Islet of Langerhans (tissue), 1 donor: ENCODE data around the gene TCF4.
A peak's percentile ranks its signal among the peaks of the same experiment; 100 is the strongest.
"Not testable (repeated sequence)": the region's sequence is repeated elsewhere in the genome, so short reads cannot be mapped to it uniquely, and the experiment has no call there.

Experiments
- FAIRE-seq: peaks from one replicate; lab custom pipeline; 2011; peaks lifted over from hg19 to GRCh38; lab: Jason Lieb, UNC

TCF4 gene

GRCh38 chr18:55473058-55473457 lies 114.9 kb downstream of the TCF4 start:
- peak; percentile 38 for FAIRE-seq

GRCh38 chr18:55470826-55471225 lies 117.2 kb downstream of the TCF4 start:
- FAIRE-seq: peak; percentile 5

GRCh38 chr18:55469134-55469533 lies 118.9 kb downstream of the TCF4 start:
- FAIRE-seq: not testable (repeated sequence)

- no peak for FAIRE-seq
Measured at GRCh38 chr18:55466789-55467188, 121.2 kb downstream of the TCF4 start.

- FAIRE-seq: no peak
Measured at GRCh38 chr18:55465313-55465712, 122.7 kb downstream of the TCF4 start.

GRCh38 chr18:55464581-55464980 lies 123.4 kb downstream of the TCF4 start:
- FAIRE-seq: no peak

- FAIRE-seq: no peak
Measured at GRCh38 chr18:55462652-55463051, 125.3 kb downstream of the TCF4 start.

GRCh38 chr18:55461848-55462247 lies 126.1 kb downstream of the TCF4 start:
- no peak for FAIRE-seq

- no peak for FAIRE-seq
Measured at GRCh38 chr18:55458456-55459203, 129.4 kb downstream of the TCF4 start.

- FAIRE-seq: no peak
Measured at GRCh38 chr18:55457028-55457427, 131.0 kb downstream of the TCF4 start.

- FAIRE-seq: no peak
Measured at GRCh38 chr18:55455938-55456337, 132.1 kb downstream of the TCF4 start.

GRCh38 chr18:55453186-55453585 lies 134.8 kb downstream of the TCF4 start:
- FAIRE-seq: no peak

GRCh38 chr18:55452123-55452611 lies 135.8 kb downstream of the TCF4 start:
- FAIRE-seq: no peak

- FAIRE-seq: no peak
Measured at GRCh38 chr18:55449412-55450140, 138.4 kb downstream of the TCF4 start.

- no peak for FAIRE-seq
Measured at GRCh38 chr18:55448420-55448819, 139.6 kb downstream of the TCF4 start.

GRCh38 chr18:55447672-55448018 lies 140.3 kb downstream of the TCF4 start:
- no peak for FAIRE-seq

GRCh38 chr18:55446996-55447671 lies 140.9 kb downstream of the TCF4 start:
- FAIRE-seq: no peak

- no peak for FAIRE-seq
Measured at GRCh38 chr18:55444536-55444935, 143.5 kb downstream of the TCF4 start.

GRCh38 chr18:55443776-55444175 lies 144.2 kb downstream of the TCF4 start:
- no peak for FAIRE-seq

GRCh38 chr18:55442561-55442960 lies 145.4 kb downstream of the TCF4 start:
- no peak for FAIRE-seq

- no peak for FAIRE-seq
Measured at GRCh38 chr18:55440988-55441387, 147.0 kb downstream of the TCF4 start.

GRCh38 chr18:55439056-55439455 lies 148.9 kb downstream of the TCF4 start:
- no peak for FAIRE-seq

GRCh38 chr18:55435592-55435991 lies 152.4 kb downstream of the TCF4 start:
- no peak for FAIRE-seq
